GM06990 (cell line): ENCODE measurements around the gene COPS2.

Experiments used
- DNase-seq: peaks from one replicate; pipeline ENCODE4 v3.0.0-alpha.2; 2011; ENCODE audit not compliant: insufficient read length; ENCODE audit errors: extremely low read depth
- H3K27me3 ChIP-seq: replicated peaks from 2 replicates; pipeline ENCODE4 v1.6.0; 2011; ENCODE audit warnings: low read length; ENCODE audit not compliant: control insufficient read depth, insufficient read depth
- H3K36me3 ChIP-seq: 2 replicates; pipeline ENCODE4 v1.5.1; 2011; ENCODE audit warnings: low read length; ENCODE audit not compliant: control insufficient read depth, insufficient read depth
- H3K4me3 ChIP-seq: replicated peaks from 2 replicates; pipeline ENCODE4 v1.5.1; 2011; ENCODE audit warnings: low read depth, mild to moderate bottlenecking, control low read depth, low read length
- CTCF ChIP-seq: IDR thresholded peaks from 2 replicates; pipeline ENCODE4 v1.5.1; 2011; ENCODE audit warnings: low read length, control low read depth, mild to moderate bottlenecking, inconsistent platforms; ENCODE audit not compliant: insufficient read depth, poor library complexity, severe bottlenecking

COPS2 gene

GRCh38 chr15:49169880-49170597, 14.6 kb upstream of the COPS2 start, which contains the start of gene GALK2:
TSS of gene GALK2 (plus strand) at chr15:49170247. CDS start at chr15:49170323, 76 bp downstream.
- Histone ChIP-seq H3K36me3 (no peaks in the 10 kb centered on the region), H3K4me3 (peak within 1 kb of the TSS; percentile 74), H3K27me3 (no peaks in the 10 kb centered on the region)
- TF ChIP-seq CTCF: no peak
- DNase-seq: peak; percentile 83

- H3K36me3 ChIP-seq: no peaks in the 10 kb centered on the region
- H3K4me3 ChIP-seq: no peak overlapping the region
- no peak for DNase-seq
- H3K27me3 ChIP-seq: no peaks in the 10 kb centered on the region
- TF ChIP-seq CTCF: no peak
Observed at GRCh38 chr15:49168016-49168415, 12.6 kb upstream of the COPS2 start.

GRCh38 chr15:49164865-49165264, 9.5 kb upstream of the COPS2 start:
- no peak for DNase-seq
- TF ChIP-seq CTCF: no peak
- Histone ChIP-seq H3K36me3 (no peaks in the 10 kb centered on the region), H3K4me3 (no peak overlapping the region), H3K27me3 (no peaks in the 10 kb centered on the region)

- no peak overlapping the region for H3K4me3 ChIP-seq
- H3K36me3 ChIP-seq: no peaks in the 10 kb centered on the region
- DNase-seq: no peak
- no peak for TF ChIP-seq CTCF
- no peaks in the 10 kb centered on the region for H3K27me3 ChIP-seq
Observed at GRCh38 chr15:49163678-49164077, 8.3 kb upstream of the COPS2 start.

GRCh38 chr15:49155834-49156627, 632 bp upstream of the COPS2 start:
- no peak for DNase-seq
- Histone ChIP-seq H3K4me3 (peak overlapping the region; percentile 96), H3K36me3 (no peaks in the 10 kb centered on the region), H3K27me3 (no peaks in the 10 kb centered on the region)
- TF ChIP-seq CTCF: no peak

- no peak for TF ChIP-seq CTCF
- no peak for DNase-seq
- Histone ChIP-seq H3K4me3 (peak overlapping the region; percentile 96), H3K27me3 (no peaks in the 10 kb centered on the region), H3K36me3 (no peaks in the 10 kb centered on the region)
Observed at GRCh38 chr15:49154799-49155109, 645 bp downstream of the COPS2 start.
